ENCODE data around the gene PRKAR1B.

- no peak for TF ChIP-seq CTCF (IDR thresholded peaks at IDR 0.05)
- TF ChIP-seq POLR2A (IDR thresholded peaks at IDR 0.05), result no peak
These were observed 80.1 kb downstream of the PRKAR1B start for GRCh38 chr7:646951-647350.
